IMR-90 (cell line): Measurements from ENCODE around the gene ARSA. TPM values are rescaled to one million over a fixed set of nuclear protein-coding genes. Genes with fewer than 3 reads are reported as not detected.
A peak's percentile ranks its signal among the peaks of the same experiment; 100 is the strongest.

Experiments
- ATAC-seq: fragments of 200-7000 bp; cut with Tn5 transposase; 2 replicates; pipeline ENCODE4 v1.9.1; 2020; ENCODE audit warnings: low read depth, mild to moderate bottlenecking, moderate library complexity
- BruUV-seq: library from RNA; stranded (reverse); fragments of 400-500 nt; replicated peaks from 2 replicates; lab custom pipeline; 2021; lab: Mats Ljungman, UMichigan
- CTCF ChIA-PET: fragments of 300-600 bp; formaldehyde crosslinking; extraction: SDS; loops from one replicate; lab custom pipeline; 2021; ENCODE audit warnings: antibody characterized with exemption; lab: Yijun Ruan, JAX
- POLR2A ChIA-PET: fragments of 300-600 bp; sonication (Branson Sonifier 250); formaldehyde crosslinking; loops from one replicate; lab custom pipeline; 2022; ENCODE audit warnings: antibody characterized with exemption; ENCODE audit not compliant: unreplicated experiment; lab: Charles Lee
- DNase-seq: peaks from one replicate; pipeline ENCODE4 v3.0.0; 2013
- H2AFZ ChIP-seq: replicated peaks from 2 replicates; pipeline ENCODE3; 2013; ENCODE audit warnings: low read length, mild to moderate bottlenecking; ENCODE audit not compliant: poor library complexity
- H2AK5ac ChIP-seq: 2 replicates; pipeline ENCODE4 v1.6.1; 2013; ENCODE audit warnings: low read depth, low read length, inconsistent platforms
- H2AK9ac ChIP-seq: replicated peaks from 2 replicates; pipeline ENCODE3; 2013; ENCODE audit warnings: mild to moderate bottlenecking, low read depth, low read length, moderate library complexity; ENCODE audit not compliant: poor library complexity
- H2BK120ac ChIP-seq: 2 replicates; pipeline ENCODE4 v1.6.1; 2013; ENCODE audit warnings: low read depth, low read length, inconsistent platforms
- H2BK15ac ChIP-seq: 3 replicates; pipeline ENCODE4 v1.6.1; 2013; ENCODE audit warnings: low read depth, low read length, inconsistent platforms
- H2BK20ac ChIP-seq: 2 replicates; pipeline ENCODE4 v1.6.1; 2013; ENCODE audit warnings: low read depth, mild to moderate bottlenecking, inconsistent platforms, low read length, moderate library complexity
- H2BK5ac ChIP-seq: 2 replicates; pipeline ENCODE4 v1.6.1; 2013; ENCODE audit warnings: mild to moderate bottlenecking, low read depth, low read length, inconsistent platforms; ENCODE audit not compliant: poor library complexity, severe bottlenecking
- H3K14ac ChIP-seq: replicated peaks from 2 replicates; pipeline ENCODE4 v1.6.1; 2013; ENCODE audit warnings: low read depth, low read length, inconsistent platforms
- H3K18ac ChIP-seq: 2 replicates; pipeline ENCODE4 v1.6.1; 2013; ENCODE audit warnings: low read depth, low read length, control low read depth
- H3K23ac ChIP-seq: 2 replicates; pipeline ENCODE4 v1.6.1; 2013; ENCODE audit warnings: low read depth, low read length, inconsistent platforms
- H3K27ac ChIP-seq: 2 replicates; pipeline ENCODE4 v1.5.1; 2013; ENCODE audit warnings: mild to moderate bottlenecking, control low read depth, low read length; ENCODE audit not compliant: insufficient read depth
- H3K27me3 ChIP-seq: 2 replicates; pipeline ENCODE4 v1.6.1; 2013; ENCODE audit warnings: low read length; ENCODE audit not compliant: control insufficient read depth, insufficient read depth
- H3K36me3 ChIP-seq: 2 replicates; pipeline ENCODE4 v1.6.1; 2013; ENCODE audit warnings: low read length, mixed read lengths; ENCODE audit not compliant: control insufficient read depth, insufficient read depth
- H3K4ac ChIP-seq: 2 replicates; pipeline ENCODE4 v1.6.1; 2013; ENCODE audit warnings: low read depth, low read length, inconsistent platforms
- H3K4me1 ChIP-seq: 2 replicates; pipeline ENCODE4 v1.6.1; 2013; ENCODE audit warnings: low read length, mixed read lengths; ENCODE audit not compliant: control insufficient read depth, insufficient read depth
- H3K4me2 ChIP-seq: 2 replicates; pipeline ENCODE4 v1.6.1; 2013; ENCODE audit warnings: low read depth, mild to moderate bottlenecking, control low read depth, low read length, moderate library complexity
- H3K4me3 ChIP-seq: 2 replicates; pipeline ENCODE4 v1.5.1; 2013; ENCODE audit warnings: low read depth, mild to moderate bottlenecking, control low read depth, low read length, moderate library complexity; ENCODE audit not compliant: insufficient read depth
- H3K56ac ChIP-seq: 2 replicates; pipeline ENCODE4 v1.6.1; 2013; ENCODE audit warnings: low read length, inconsistent platforms; ENCODE audit not compliant: insufficient read depth; ENCODE audit errors: extremely low read depth
- H3K79me1 ChIP-seq, 2 experiments: 2 replicates each; pipeline ENCODE4 v1.6.1; 2013; ENCODE audit warnings: low read length in 2 of 2, inconsistent platforms in 1 of 2, low read depth in 1 of 2
- H3K9ac ChIP-seq: 2 replicates; pipeline ENCODE4 v1.6.1; 2013; ENCODE audit warnings: low read depth, low read length, control low read depth
- H3K9me1 ChIP-seq: 2 replicates; pipeline ENCODE4 v1.6.1; 2013; ENCODE audit warnings: low read length, inconsistent platforms; ENCODE audit not compliant: insufficient read depth
- H3K9me3 ChIP-seq: 2 replicates; pipeline ENCODE4 v1.6.1; 2013; ENCODE audit warnings: low read length; ENCODE audit not compliant: control insufficient read depth, insufficient read depth
- H4K20me1 ChIP-seq: 2 replicates; pipeline ENCODE4 v1.6.1; 2013; ENCODE audit warnings: low read length, inconsistent platforms; ENCODE audit not compliant: insufficient read depth
- H4K5ac ChIP-seq: 2 replicates; pipeline ENCODE4 v1.6.1; 2013; ENCODE audit warnings: mild to moderate bottlenecking, low read depth, low read length, control low read depth
- H4K8ac ChIP-seq, 2 experiments: 2 replicates each; pipeline ENCODE4 v1.6.1; 2013; ENCODE audit warnings: low read depth in 2 of 2, low read length in 2 of 2, control low read depth in 1 of 2, inconsistent platforms in 1 of 2
- H4K91ac ChIP-seq: 2 replicates; pipeline ENCODE4 v1.6.1; 2013; ENCODE audit warnings: low read depth, low read length, inconsistent platforms; ENCODE audit not compliant: insufficient read depth
- CEBPB ChIP-seq: IDR thresholded peaks from 2 replicates; pipeline ENCODE4 v1.6.1; 2012; ENCODE audit warnings: low read depth, low read length, improper control_type of control experiment
- CTCF ChIP-seq: conservative IDR thresholded peaks from 2 replicates; pipeline ENCODE4 v1.5.1; 2012; ENCODE audit warnings: mild to moderate bottlenecking, low read depth, low read length, improper control_type of control experiment
- ELK1 ChIP-seq: fragments of 150-350 bp; IDR thresholded peaks from 2 replicates; pipeline ENCODE4 v1.6.1; 2016; ENCODE audit warnings: low read depth, mild to moderate bottlenecking, low read length, moderate library complexity, borderline replicate concordance
- MAFK ChIP-seq: IDR thresholded peaks from 2 replicates; pipeline ENCODE4 v1.6.1; 2012; ENCODE audit warnings: low read depth, low read length, improper control_type of control experiment
- NFE2L2 ChIP-seq: fragments of 150-350 bp; IDR thresholded peaks from 2 replicates; pipeline ENCODE4 v1.6.1; 2016; ENCODE audit warnings: low read depth, mild to moderate bottlenecking, low read length
- whole genome bisulfite sequencing, 2 experiments: methylation state at CpG; one replicate each; pipeline versions ENCODE4 v1.1.5 to v1.1.7; 2013; ENCODE audit warnings: missing lambda C conversion rate in 2 of 2; ENCODE audit not compliant: insufficient read length in 1 of 2; ENCODE audit errors: extremely low coverage in 2 of 2; 5-methylcytosine and 5-hydroxymethylcytosine counted together
- dilution Hi-C: fragments of 300-500 bp; cut with HindIII; formaldehyde crosslinking; loops from one replicate; pipeline ENCODE4 v1.14.3; 2018; ENCODE audit warnings: low sequenced_read_pairs; ENCODE audit not compliant: unreplicated experiment
- in situ Hi-C: fragments of 300-500 bp; cut with MboI; formaldehyde crosslinking; loops from 3 replicates; pipeline ENCODE4 v1.14.3; 2019; ENCODE audit warnings: low sequenced_read_pairs, inconsistent platforms, mixed read lengths
- intact Hi-C: fragments of 100-400 bp; cut with micrococcal nuclease; formaldehyde crosslinking; loops from 2 replicates; pipeline ENCODE4 v1.10.0; 2022
- polyA plus RNA-seq, 3 experiments: library from polyadenylated mRNA; depleted of rRNA; stranded (reverse); fragments of >200 nt; gene quantifications; 2 replicates each; pipeline ENCODE4 v1.2.3, GENCODE V29; 2012; ENCODE audit warnings: low replicate concordance in 1 of 3
- total RNA-seq: library from RNA; depleted of rRNA; stranded (reverse); fragments of >200 nt; gene quantifications from 2 replicates; pipeline ENCODE4 v1.2.3, GENCODE V29; 2012

The ARSA gene
- total and polyA plus RNA-seq, 2 of the 4 experiments (the other 2 are of a cell fraction): 3.4 to 24.2 TPM

- CTCF ChIA-PET: no interaction called here
- no peak overlapping the region for H3K14ac ChIP-seq
- WGBS, 2 experiments: 40% methylated on average over 2 of the region's 10 CpGs; no CpG with 5 or more reads in 1 of the 2 experiments
- H2BK15ac ChIP-seq: no peak overlapping the region
- H2AK9ac ChIP-seq: no peak overlapping the region
- H3K27ac ChIP-seq: no peak overlapping the region
- no peak for DNase-seq
- H3K36me3 ChIP-seq: peaks cover 2% of the 10 kb centered on the region; the same call in 1 of the 2 replicates
- in situ Hi-C loops: no loop called here
- no peak overlapping the region for H2BK20ac ChIP-seq
- peak; percentile 25; the same call in 1 of the 2 replicates for ATAC-seq
- H3K23ac ChIP-seq: 0 out of 2 replicates have a peak overlapping the region, but pooled peaks have one; percentile 53
- dilution Hi-C loops: no loop called here
- 0 out of 2 replicates have a peak, but pooled peaks cover 3% of the 10 kb centered on the region for H3K9me1 ChIP-seq
- H4K8ac ChIP-seq: no peak overlapping the region
- H4K91ac ChIP-seq: no peak overlapping the region
- H2AFZ ChIP-seq: no peak overlapping the region
- H3K18ac ChIP-seq: no peak overlapping the region
- POLR2A ChIA-PET: no interaction called here
- H3K9me3 ChIP-seq: no peaks in the 10 kb centered on the region
- peaks cover 0 to 3% of the 10 kb centered on the region in 2 experiments; a peak in 1 of 4 replicates for H3K79me1 ChIP-seq
- no peak overlapping the region for H3K9ac ChIP-seq
- intact Hi-C loops: loop anchor here (5.0 kb wide), 2 partner anchors 44 to 71 kb away; partner anchors contain the start of gene CPT1B
- no TSS peak for BruUV-seq
- TF ChIP-seq MAFK (no peak), CEBPB (no peak), NFE2L2 (no peak), ELK1 (no peak), CTCF (no peak)
- H2AK5ac ChIP-seq: no peak overlapping the region
- H3K4me3 ChIP-seq: no peak overlapping the region
- peak overlapping the region; percentile 61 for H3K4me2 ChIP-seq
- H2BK120ac ChIP-seq: no peak overlapping the region
- peaks cover 7% of the 10 kb centered on the region; the same call in 1 of the 2 replicates for H3K4me1 ChIP-seq
- peaks cover 2% of the 10 kb centered on the region; the same call in 1 of the 2 replicates for H3K27me3 ChIP-seq
- peaks cover 5% of the 10 kb centered on the region for H4K20me1 ChIP-seq
- no peak overlapping the region for H4K5ac ChIP-seq
- H3K56ac ChIP-seq: no peak overlapping the region
- no peak overlapping the region for H3K4ac ChIP-seq
- H2BK5ac ChIP-seq: no peak overlapping the region
Observed at GRCh38 chr22:50621356-50621880, 6.5 kb downstream of the ARSA start.
